Transverse colon (tissue), 4 donors: Measurements from ENCODE around the gene AGPAT2.

Experiments used
- EP300 ChIP-seq: sonication (generic); formaldehyde crosslinking; IDR thresholded peaks from one replicate; pipeline ENCODE4 v1.6.1; 2017; ENCODE audit warnings: antibody characterized with exemption, low read depth
- POLR2A ChIP-seq: fragments of 450-650 bp; IDR thresholded peaks from one replicate; pipeline ENCODE4 v1.6.1; 2016; ENCODE audit warnings: antibody characterized with exemption, mild to moderate bottlenecking, moderate library complexity
- POLR2AphosphoS5 ChIP-seq, 3 donors: sonication (generic); formaldehyde crosslinking; IDR thresholded peaks; one replicate each; pipeline ENCODE4 v1.6.1; 2016; ENCODE audit warnings: antibody characterized with exemption in 3 of 3
- TF ChIP-seq, protein P1 (sequence below), 5 experiments: fragments of 200-600 bp in 3 of 5; fragments of 450-650 bp in 2 of 5; sonication (generic) in 3 of 5; IDR thresholded peaks; 1 replicate in 2 of 5; 2 replicates in 3 of 5; pipeline ENCODE4 v1.5.1; 2016 to 2017; ENCODE audit warnings: antibody characterized with exemption in 5 of 5, inconsistent platforms in 3 of 5, mild to moderate bottlenecking in 2 of 5, moderate library complexity in 1 of 5

DNA sequence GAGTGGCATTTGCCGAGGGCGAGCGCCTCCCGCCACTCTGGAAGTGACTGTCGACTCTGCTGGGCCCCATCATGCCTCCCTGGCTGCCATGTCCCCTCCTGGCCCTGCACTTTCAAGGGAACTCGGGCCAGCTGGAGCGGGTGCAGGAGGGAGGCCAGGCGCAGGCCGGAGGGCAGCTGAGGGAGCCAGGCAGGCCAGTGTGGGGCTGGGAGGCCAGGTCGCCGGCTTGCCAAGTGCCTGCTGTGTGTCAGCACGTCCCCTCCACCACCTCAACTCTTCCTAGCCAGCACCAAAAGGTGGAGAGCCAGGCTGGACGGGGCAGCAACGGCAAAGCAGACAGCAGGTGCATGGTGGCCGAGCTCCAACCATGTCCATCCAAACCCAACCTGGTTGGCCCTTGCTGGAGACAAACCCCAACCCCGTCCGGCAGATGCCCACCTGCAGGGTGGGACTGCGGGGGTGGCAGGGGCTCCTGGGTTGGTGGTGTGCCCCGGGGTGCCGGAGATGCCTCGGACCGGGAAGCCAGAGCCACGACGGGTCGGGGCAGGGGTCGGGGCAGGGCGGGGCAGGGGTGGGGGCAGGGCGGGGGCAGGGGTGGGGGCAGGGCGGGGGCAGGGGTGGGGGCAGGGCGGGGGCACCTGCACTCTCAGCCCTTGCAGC lies 61.1 kb downstream of the AGPAT2 start:
- TF ChIP-seq, protein P1, sequence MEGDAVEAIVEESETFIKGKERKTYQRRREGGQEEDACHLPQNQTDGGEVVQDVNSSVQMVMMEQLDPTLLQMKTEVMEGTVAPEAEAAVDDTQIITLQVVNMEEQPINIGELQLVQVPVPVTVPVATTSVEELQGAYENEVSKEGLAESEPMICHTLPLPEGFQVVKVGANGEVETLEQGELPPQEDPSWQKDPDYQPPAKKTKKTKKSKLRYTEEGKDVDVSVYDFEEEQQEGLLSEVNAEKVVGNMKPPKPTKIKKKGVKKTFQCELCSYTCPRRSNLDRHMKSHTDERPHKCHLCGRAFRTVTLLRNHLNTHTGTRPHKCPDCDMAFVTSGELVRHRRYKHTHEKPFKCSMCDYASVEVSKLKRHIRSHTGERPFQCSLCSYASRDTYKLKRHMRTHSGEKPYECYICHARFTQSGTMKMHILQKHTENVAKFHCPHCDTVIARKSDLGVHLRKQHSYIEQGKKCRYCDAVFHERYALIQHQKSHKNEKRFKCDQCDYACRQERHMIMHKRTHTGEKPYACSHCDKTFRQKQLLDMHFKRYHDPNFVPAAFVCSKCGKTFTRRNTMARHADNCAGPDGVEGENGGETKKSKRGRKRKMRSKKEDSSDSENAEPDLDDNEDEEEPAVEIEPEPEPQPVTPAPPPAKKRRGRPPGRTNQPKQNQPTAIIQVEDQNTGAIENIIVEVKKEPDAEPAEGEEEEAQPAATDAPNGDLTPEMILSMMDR (IDR thresholded peaks at IDR 0.05): no peak
- TF ChIP-seq POLR2A (no peak), POLR2AphosphoS5 (IDR thresholded peaks at IDR 0.05) (no peak), EP300 (no peak)
